ENCODE data around the gene BOLA1.

The BOLA1 gene

DNA sequence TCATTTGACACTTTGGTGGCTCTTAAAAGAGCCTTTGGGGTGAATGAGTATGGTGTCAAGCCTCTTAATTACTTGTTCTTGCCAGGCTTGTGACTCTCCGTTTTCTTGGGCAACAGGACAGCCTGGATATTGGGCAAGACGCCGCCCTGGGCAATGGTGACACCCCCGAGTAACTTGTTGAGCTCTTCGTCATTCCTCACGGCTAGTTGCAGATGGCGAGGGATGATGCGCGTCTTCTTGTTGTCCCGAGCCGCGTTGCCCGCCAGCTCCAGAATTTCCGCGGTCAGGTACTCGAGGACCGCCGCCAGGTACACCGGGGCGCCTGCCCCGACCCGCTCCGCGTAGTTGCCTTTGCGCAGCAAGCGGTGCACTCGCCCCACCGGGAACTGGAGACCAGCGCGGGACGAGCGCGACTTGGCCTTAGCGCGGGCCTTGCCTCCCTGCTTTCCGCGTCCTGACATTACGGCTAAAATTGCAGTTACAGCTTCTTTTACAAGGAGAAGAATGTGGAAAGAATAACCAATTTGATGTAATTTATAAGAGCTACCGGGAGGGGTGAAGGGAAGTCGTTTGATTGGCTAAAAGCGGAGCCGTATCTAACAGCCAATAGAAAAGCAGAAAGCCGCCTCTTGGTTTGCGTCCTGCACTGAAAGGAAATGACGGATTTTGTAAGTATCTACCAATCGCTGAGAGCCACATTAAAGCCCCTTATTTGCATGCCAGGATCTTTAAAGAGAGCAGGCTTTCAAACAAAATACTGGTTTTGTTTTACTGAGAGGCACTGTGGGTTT lies 11.7 kb upstream of the BOLA1 start:
- DNase-seq, result peak; percentile 75

DNA sequence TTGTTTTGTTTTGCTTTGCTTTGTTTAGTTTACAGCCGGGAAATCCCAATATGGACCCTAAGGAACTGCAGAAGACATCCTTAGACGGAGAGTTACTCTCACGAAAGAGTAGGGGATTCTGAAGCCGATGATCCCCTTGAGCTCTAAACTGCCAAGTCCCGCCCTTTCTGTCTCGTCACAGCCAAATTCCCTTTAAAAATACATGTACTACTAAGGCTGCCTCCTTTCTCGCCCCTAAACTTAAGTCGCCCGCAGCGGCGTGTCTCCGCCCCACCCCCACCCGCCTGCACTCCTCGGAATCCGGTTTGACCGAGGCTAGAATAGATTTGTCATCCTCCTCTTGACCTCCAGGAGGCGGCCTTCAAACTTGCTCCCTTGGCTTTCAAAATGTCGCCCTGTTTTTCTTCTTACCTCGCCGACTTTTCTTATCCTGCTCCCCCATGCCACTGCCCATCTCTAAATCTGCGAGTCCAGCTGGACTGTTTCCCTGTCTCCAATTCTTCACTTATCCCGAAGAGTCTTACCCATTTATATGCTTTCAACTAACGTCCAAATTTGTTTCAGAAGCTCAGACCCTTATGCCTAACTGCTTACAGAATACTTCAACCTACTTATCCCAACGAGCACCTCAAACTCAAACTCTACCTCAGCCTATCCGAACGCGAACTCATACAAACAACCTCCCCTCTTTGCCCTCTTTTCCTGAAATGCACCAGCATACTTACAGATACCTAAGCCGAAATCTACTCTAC lies 10.9 kb upstream of the BOLA1 start:
- DNase-seq, result peak; percentile 77

DNA sequence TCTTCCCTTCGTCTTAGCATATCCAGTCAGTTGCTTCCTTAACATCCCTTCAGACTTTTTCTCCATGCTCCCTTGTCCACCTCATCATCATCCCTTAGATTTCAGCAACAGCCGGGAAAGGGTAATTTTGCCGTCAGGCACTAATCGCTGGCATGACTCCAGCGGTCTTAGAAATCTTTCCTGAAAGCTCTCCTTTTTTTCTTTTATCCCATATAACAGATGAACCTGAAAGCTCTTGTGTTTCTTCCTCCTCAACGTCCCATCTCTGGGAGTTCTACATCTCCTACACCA lies 10.4 kb upstream of the BOLA1 start:
- DNase-seq, result no peak

DNA sequence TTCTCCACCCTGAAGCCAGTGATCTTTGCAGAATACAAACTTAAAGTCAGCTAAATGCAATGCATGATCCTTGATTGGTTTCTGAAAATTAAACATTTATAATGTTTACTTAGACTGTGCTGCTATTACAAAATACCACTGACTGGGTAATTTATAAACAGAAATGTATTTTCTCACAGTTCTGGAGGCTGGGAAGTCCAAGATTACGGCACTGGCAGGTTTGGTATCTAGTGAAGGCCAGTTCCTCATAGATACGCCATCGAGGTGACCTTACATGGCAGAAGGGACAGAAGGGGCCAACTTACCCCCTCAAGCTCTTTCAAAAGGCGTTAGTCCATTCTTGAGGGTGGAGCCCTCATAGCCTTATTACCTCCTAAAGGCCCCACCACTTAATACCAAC lies 2.8 kb upstream of the BOLA1 start:
- no peak for DNase-seq

DNA sequence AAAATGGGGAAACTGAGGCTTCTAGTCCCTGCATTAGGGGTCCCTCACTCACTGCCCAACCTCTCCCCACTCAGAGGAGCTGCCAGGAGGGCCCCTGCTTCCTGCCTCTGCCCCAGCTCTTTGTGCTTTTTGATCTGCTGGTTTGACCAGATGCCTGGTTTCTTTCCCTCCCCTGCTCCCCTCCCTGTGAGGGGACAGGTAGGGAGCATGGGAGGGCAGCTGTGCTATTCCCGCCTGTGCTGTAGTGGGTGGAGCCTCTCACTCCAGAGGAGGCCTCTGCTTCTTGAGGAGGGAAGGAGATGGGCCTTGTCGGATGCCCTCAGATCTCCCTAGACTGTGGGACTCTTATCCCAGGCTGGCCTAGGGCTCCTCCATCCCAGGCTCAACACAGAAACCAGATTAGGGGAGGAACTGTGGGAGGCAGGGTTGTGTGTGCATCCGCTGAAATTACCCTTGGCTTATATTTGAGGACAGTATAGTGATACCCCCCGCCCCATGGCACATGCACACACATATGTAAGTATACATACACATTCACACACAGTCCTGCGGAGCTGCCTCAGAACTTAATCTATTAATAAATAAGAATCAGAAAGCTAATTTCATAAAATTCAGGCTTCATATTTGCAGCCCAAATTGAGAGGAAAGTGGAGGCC lies 4.6 kb downstream of the BOLA1 start:
- no peak for DNase-seq

DNA sequence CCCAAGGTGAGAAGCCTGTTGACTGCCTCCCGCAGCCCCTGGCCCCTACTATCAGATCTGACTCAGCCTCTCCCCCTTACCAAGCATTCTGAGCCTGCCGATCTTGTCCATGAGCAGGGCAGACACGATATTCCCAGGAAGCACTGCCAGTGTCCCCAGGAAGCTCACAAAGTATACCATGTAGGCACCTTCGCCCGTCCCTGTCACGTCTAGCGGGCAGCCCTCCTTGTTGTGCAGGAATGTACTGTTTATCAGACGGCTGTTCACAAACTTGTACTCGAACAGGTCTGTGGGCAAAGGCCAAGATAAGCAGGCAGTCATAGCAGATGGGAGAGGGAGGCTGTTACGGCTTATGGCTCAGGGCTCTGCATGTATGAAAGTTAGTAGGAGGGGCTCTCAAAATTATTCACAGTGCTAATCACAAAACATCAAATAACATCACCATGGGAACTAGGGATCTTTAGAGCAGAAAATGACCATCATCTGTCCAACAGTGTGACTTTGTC lies 7.3 kb downstream of the BOLA1 start:
- DNase-seq, result no peak

DNA sequence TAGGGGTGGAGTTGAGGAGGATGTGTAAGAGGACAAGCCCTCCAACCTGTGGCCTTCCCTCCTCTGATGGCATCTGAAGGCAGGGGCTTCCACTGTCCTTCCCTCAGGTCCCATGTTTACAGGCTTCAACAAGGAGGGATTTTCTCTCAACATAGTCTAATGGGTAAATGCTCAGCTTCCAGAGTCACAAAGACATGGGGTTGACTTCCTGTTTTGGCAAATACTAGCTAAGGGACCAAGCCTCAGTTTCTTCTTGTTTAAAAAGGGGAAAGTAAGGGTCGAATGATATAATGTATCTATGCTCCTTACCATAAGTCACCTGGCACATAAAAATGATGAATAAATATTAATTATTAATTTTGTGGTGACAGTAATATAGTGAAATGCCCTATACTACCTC lies 15.2 kb downstream of the BOLA1 start:
- no peak for DNase-seq

GRCh38 chr1:149915429-149916192 lies 16.2 kb downstream of the BOLA1 start:
- DNase-seq, result no peak

GRCh38 chr1:149916193-149916897 lies 17.0 kb downstream of the BOLA1 start:
- DNase-seq, result no peak

- DNase-seq, result peak; percentile 9
Measured at GRCh38 chr1:149916898-149917252, 17.5 kb downstream of the BOLA1 start.

DNA sequence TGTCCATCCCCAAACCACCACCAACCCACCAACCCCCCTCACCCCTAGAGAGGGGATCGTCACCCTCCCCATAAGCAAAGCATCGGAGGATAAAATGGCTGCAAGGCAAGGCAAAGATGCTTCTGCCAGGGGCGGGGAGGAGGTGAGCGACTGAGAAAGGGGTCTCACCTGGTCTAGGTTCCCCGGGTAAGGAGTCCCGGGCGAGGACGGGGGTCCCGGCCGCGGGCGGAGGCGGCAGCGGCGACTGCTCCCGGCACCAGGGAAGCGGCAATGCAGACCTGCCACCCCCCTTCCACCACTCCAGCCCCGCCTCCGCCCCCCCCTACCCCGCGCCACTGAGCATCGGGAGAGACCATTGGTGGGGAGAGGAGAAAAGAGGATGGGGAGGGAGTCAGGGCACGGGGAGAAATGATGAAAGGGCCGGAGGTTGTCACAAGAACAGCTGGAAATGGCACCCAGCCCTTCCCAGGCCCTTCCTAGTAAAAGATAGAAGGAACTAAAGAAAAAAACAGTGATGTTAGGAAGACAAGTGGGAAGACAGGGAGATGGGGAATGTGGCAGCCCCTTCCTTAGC lies 18.3 kb downstream of the BOLA1 start, which contains the start of gene SV2A:
TSS of gene SV2A (minus strand) at position 274 of the 574 bp plus-strand sequence. CDS start 4,004 bp downstream, outside the sequence.
- DNase-seq, result peak; percentile 76

DNA sequence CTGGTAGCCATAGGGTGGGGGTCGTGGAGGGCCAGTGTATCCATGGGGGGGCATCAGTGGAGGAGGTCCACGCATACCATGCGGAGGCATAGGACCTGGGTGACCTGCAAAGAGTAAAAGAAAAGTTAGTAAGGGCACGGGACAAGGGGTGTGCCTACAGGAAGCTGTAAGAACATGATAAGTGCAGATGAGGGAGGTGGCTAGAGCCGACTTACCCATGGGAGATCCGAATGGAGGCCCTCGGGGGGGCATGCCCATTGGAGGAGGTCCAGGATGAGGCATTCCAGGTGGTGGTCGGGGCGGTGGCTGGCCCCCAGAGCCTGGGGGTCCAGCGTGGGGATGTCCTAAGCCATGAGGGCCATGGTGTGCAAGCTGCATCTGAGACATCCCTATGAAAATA lies 24.3 kb downstream of the BOLA1 start:
- no peak for DNase-seq

- no peak for DNase-seq
Measured at GRCh38 chr1:149925345-149925744, 26.0 kb downstream of the BOLA1 start.

DNA sequence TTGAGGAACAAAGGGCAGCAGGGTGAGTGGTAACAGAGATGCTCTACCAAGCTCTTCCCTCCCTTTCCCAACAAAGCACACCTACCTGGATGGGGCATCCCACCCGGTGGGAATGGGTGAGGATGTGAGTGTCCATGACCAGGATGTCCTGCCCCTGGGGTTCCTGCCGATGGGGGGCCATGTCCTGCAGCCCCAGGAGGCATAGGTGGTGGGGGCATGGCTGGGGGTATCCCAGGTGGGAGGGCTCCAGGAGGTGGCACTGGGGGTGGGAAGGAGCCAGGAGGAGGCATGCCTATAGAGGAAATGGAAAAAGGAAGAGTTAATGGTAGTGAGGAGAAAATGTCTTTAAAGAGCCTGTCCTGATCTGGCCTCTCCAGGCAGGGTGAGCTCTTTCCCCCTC lies 26.4 kb downstream of the BOLA1 start:
- DNase-seq, result no peak

DNA sequence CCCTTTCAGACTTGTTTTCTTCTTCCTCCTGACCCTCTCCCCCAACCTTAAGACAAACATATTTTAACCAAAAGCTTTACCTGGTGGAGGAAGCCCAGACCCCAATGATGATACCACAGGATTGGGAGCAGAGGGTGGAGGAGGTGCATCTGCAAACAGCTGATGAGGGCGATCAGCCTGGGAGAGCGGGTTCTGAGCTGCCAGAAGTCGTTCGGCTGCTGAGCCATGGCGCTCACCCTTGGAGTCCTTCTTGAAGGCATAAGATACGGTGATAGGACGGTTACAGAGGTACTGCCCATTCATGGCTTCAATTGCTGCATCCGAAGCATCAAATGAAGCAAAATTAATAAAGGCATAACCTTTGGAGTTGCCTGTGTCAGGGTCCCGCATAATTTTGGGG lies 26.9 kb downstream of the BOLA1 start:
- DNase-seq, result no peak

DNA sequence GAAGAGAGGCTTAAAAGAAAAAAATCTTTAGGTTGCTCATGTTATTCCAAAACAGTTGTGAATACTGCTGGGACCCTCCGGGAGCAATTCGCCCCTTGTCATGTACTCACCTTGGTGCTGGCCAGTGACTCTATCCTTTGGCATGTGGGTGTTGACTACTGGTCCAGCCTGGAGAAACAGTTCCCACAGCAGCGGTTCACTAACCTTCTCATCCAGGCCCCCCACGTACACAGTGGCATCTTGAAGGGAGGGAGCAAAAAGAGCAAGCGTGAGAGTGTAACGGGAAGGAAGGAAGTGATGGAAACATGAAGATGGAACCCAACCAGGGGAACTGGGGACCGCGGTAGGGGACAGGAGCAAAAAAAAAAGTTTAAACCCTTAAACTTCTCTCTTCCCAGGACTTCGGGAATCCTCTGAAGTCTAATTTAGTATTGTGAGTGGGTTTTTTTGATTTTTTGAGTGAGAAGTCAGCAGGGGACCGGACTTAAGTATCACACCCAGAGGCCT lies 27.7 kb downstream of the BOLA1 start:
- no peak for DNase-seq

GRCh38 chr1:149927563-149928400 lies 28.4 kb downstream of the BOLA1 start, which contains the start of gene SF3B4:
Gene SF3B4 (minus strand): TSS chr1:149927803. CDS start chr1:149927759, 44 bp downstream.
- DNase-seq, result peak; percentile 97

- no peak for DNase-seq
Measured at GRCh38 chr1:149928401-149928724, 29.0 kb downstream of the BOLA1 start.

DNA sequence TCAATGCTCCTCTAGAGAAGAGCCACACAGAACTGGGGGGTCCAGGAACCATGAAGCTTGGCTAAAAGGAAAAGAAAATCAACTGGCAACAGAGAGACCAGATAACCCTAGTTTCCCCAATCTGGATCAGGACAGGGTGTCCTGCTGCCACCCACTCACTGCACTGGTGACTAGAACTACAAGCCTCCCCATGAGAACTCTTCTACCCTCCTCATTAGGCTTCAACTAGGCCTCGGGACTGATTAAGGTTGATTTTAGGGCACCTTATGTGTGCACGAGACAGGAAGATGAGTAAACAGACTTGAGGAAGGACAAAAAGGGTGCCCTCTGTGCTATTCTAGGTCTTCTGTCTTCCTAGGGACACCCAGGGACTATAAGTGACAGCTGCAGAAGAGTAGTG lies 30.5 kb downstream of the BOLA1 start:
- no peak for DNase-seq

DNA sequence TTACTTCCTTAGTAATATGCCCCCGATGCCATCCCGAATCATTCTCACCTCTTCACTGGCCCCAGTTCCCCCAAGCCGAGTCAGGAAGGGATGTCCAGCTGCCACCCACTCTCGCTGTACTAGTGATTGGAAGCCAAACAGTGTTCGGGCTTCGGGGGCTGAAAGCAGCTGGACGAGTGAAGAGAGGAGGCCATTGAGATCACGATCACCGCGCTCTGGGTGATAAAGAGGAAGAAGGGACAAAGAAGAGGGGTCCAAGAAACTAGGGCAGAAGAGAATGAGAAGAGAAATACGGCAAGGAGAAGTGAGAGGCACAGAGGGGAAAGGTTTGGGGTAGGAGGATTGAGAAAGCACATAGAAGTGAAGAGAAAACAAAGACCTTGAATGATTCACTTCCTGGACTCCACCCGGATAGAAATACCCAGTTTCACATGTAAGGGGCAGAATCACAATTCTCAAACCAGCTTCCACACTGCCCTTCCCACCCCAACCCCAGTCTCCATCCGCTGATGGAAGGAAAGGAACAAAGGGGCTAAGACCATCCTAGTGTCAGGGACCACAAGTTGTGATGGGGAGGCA lies 31.9 kb downstream of the BOLA1 start:
- DNase-seq, result no peak
